ENCODE measurements around the gene WDR6.

DNA sequence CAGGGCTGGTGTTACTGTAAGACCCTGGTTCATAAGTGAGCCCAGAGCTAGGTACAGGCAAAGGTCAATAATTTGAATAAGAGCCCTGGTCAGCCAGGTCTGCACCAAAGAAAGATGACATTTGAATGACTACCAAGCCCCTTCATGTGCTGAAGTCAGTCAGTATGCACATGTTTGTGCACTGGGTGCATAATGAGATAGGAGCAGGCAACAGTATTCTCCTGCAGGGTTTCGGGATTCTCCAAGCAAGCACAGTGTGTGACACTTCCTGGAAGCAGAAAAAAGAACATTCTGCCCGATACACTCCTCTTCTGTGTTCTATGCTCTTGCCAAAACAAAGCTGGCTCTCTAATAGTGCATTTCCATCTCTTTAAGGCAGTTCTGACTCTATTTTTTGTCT, 27.5 kb downstream of the WDR6 start:
- TF ChIP-seq GATA3 (IDR thresholded peaks at IDR 0.05; ENCODE audit: low read depth, low read length): no peak
- TF ChIP-seq GATA2 (IDR thresholded peaks at IDR 0.05; ENCODE audit: low read depth, low read length): no peak
